HG02852 (cell line): Measurements from ENCODE around the gene FAAP20.
"Not testable (repeated sequence)": the region's sequence is repeated elsewhere in the genome, so short reads cannot be mapped to it uniquely, and the experiment has no call there.

Experiments used
- ATAC-seq: cut with Tn5 transposase; IDR thresholded peaks from one replicate; pipeline ENCODE4 v1.9.1; 2021; ENCODE audit warnings: mild to moderate bottlenecking, moderate library complexity; ENCODE audit not compliant: unreplicated experiment

Gene FAAP20

DNA sequence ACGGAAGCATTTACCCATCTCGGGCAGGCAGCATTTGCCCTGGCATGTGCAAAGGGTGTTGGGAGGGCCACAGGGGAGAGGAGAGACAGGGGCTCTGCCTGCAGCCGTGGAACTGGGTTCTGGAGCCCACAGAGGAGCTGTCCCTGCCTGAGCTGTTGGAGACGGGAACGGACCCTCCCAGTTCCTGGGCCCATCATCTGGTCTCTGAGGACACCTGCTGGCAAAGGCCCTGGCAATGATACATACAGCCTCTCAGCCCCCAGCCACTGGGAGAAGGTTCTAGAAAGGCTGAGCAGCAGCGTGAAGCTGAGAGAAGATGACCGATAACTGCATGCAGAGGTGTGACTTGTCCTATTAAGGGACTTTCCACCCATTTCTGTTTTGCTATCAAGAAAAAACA is 31.4 kb downstream of the FAAP20 start:
- no peak for ATAC-seq

DNA sequence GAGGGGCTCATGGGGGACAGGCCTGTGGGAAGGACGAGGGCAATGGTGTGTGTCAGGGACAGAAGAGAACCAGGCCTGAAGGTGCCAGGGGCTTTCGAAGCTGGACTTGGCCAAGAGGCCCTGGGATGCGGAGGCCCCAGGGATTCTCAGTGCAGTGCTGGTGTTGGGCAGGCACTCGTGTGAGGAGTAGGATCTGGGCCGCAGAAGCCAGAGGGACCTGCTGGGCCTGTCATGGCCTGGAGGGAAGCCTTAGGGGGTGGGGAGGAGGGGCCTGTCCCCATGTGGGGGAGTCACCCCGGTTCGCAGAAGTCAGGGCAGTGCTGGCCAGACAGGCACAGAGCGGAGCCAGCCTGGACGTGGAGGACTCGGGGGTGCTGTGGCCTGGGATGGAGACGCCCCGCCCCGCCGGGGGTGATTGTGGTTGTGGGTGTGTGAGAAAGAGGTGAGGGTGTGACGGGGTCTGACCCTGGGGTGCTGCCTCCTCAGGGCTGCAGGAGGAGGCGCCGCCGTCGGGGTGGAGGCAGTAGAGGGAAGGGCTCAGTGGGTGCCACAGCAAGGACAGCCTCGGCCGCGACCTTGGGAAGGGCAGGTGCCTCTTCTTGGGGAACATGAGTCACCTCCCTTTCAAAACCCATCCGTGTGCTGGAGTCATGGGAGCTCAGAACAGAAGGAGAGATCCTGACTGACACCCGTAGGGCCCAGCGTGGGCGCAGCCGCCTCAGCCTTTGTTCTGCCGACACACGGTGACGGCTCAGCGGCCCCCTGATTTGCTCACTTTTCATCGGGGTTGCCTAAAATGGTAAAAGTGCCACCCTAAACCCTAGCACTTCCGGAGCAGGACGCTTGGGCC is 33.9 kb downstream of the FAAP20 start:
- ATAC-seq, result no peak

DNA sequence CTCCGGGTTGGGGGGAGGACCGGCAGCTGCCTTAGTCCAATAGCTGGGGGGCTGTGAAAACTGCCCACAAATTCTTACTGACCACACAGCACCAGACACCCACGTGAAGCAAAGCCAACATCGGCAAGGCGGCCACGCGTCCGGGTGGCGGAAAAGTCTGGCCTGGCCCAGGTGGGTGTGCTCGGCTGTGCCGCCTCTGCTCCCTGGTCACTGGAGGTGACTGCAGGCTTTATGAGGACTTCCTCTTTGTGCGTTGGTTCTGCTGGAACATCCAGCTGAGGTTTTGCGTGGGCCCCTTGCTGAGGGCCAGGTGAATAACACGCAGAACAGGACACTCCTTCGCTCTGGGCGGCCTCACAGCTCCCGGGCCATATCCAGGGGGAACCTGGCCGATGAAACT is 35.4 kb downstream of the FAAP20 start:
- no peak for ATAC-seq

DNA sequence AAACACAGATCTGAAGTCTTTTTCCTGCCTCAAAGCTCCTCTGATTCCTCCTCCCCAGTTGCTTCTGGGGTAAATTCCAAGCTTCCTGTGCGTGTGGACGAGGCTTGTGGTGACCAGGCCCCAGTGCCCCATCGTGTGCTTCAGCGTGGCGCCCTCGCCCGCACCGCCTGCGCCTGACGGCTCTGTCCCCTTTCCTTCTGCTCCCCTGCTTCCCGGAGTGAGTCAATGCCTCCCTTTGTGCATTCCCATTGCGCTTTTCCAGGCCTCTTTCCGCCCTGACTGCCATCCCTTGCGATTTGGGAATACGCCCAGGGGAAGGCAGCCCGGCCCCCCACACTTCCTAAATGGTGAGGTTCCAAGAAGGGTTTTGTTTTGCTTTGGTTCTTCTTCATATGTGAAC is 36.3 kb downstream of the FAAP20 start:
- ATAC-seq, result no peak

DNA sequence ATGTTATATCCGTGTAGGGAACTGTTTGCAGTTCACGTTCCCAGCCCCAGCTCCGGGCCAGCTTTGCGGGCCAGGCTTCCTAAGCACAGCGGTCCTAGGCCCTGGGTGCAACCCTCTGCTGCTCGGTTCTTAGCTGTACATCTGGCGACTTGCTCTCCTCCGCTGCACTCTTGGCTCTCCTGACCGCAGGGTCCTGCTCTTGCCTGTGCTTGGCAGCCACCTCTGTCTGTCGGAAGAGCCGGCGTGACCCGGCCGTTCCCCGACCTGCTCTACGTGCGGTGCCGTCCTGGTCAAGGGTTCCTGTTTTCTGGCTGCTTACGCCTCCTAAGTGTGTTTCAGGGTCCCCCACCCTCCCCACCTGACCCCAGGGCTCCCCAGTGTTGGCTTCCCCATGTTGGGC is 36.7 kb downstream of the FAAP20 start:
- no peak for ATAC-seq

- no peak for ATAC-seq
Observed at GRCh38 chr1:2156866-2157265, 37.7 kb downstream of the FAAP20 start.

- no peak for ATAC-seq
Observed at GRCh38 chr1:2155788-2156187, 38.8 kb downstream of the FAAP20 start.

- no peak for ATAC-seq
Observed at GRCh38 chr1:2155147-2155598, 39.4 kb downstream of the FAAP20 start.

DNA sequence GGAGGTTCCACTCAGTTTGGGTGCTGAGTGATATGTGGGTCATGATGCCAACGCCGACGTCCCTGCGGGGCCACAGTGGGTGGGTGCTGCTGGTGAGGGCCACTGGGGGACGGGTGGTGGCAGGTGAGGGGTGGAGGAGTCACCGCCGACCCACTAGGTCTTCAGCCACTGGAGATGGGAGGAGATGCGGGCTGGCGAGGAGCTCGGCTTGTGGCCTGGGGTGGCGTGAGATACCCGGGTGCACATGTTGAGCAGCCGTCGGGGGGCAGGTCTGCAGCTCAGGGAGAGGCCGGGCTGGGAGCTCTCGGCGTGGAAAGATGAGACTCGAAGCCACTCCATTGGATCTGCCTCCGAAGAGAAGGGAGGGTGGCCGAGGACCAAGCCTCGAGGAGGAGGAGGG is 40.5 kb downstream of the FAAP20 start:
- no peak for ATAC-seq

GRCh38 chr1:2152954-2153353 is 41.6 kb downstream of the FAAP20 start:
- ATAC-seq, result no peak

DNA sequence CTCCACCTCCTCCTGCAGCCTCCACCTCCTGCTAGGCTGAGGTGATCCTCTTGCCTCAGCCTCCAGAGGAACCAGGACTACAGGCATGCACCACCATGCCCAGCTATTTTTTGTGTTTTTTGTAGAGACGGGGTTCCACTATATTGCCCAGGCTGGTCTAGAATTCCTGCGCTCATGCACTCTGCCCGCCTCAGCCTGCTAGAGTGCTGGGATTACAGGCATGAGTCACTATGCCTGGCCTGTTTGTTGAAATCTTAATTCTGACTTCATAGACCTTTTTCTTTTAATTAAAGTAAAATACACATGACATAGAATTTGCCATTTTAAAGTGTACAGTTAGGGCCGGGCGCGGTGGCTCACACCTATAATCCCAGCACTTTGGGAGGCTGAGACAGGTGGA is 42.7 kb downstream of the FAAP20 start:
- ATAC-seq, result no peak

GRCh38 chr1:2151252-2151651 is 43.3 kb downstream of the FAAP20 start:
- ATAC-seq, result no peak

- ATAC-seq, result no peak
Observed at GRCh38 chr1:2150801-2151200, 43.8 kb downstream of the FAAP20 start.

DNA sequence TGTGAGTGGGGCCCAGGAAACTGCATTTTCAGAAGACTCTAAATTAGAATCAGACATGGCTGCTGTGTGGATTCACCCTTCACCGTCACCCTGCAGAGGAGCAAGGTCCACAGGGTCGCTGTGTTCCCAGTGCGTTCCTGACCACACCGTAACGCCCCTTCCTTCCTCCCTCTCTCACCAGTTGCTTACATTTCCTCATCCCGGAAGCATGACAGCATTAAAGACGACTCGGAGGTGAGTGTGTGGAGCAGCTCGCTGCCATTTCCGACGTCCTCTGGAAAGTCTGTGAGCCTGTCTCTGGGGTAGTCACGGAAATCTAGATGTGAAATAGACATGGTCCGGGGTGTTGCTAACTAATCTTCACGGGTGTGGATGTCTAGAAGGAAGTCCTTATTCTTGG is 45.9 kb downstream of the FAAP20 start:
- no peak for ATAC-seq

DNA sequence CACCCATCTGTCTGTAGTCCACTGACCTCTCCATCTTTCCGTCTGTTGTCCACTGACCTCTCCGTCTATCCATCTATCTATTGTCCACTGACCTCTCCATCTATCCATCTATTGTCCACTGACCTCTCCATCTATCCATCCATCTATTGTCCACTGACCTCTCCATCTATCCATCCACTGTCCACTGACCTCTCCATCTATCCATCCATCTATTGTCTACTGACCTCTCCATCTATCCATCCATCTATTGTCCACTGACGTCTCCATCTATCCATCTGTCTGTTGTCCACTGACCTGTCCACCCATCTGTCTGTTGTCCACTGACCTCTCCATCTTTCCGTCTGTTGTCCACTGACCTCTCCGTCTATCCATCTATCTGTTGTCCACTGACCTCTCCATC is 46.7 kb downstream of the FAAP20 start:
- not testable (repeated sequence) for ATAC-seq

DNA sequence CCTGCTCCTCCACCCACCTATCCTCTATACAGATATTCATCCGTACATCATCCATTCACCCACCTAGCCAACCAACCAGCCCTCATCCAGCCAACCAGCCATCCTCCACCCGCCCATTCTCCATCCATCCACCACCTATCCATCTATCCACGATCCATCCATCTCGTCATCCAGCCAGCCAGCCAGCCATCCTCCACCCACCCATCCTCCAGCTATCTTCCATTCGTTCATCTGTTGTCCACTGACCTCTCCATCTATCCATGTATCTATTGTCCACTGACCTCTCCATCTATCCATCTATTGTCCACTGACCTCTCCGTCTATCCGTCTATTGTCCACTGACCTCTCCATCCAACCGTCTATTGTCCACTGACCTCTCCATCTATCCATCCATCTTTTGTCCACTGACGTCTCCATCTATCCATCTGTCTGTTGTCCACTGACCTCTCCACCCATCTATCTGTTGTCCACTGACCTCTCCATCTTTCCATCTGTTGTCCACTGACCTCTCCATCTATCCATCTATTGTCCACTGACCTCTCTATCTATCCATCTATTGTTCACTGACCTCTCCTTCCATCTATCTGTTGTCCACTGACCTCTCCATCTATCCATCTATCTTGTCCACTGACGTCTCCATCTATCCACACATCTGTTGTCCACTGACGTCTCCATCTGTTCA is 47.6 kb downstream of the FAAP20 start:
- ATAC-seq, result no peak

DNA sequence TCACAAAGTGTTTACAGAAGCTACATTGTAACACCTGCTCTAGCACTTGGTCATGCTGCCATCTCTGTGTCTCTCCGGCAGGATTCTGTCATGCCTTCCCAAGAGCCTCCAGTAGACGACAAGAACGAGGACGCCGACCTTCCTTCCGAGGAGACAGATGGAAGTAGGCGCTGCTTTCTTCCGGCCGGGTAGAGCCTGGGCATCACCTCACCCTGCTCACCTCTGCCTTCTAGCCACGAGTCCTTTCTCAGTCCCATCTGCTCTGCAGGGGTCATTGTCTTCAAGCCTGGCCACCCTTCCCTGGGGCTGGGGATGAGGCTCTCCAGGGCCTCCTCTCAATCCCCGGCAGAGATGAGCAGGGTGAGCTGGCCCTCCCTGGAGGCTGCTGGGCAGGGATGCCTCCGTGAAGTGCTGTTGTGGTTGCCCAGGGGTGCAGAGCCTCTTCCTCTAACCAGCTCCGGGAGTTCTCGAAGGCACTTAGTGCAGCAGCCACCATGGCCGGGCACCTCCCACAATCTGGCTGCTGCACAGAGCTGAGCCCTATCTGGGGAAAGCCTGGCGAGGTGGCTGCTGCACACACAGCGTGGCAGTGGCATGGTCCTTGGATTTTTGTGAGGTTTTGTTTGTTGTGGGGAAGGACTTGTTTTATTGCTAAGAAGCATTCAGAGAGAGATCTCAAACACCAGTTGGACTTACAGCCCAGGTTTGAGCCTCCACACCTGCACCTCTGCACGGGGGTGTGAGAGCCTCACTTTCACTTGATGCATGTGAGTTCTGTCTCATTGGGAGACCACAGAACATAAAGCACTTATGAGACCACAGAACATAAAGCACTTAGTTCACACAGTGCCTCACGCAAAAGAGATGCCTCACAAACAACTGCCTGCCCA is 48.4 kb downstream of the FAAP20 start:
- ATAC-seq, result no peak

- no peak for ATAC-seq
Observed at GRCh38 chr1:2144501-2145090, 50.0 kb downstream of the FAAP20 start.

GRCh38 chr1:2143814-2144500 is 50.6 kb downstream of the FAAP20 start:
- no peak for ATAC-seq

GRCh38 chr1:2141025-2141424 is 53.5 kb downstream of the FAAP20 start:
- ATAC-seq, result no peak
